SK-N-MC (cell line): ENCODE measurements around the gene PRELID1.

ENCODE experiments used
- EZH2 ChIP-seq: fragments of 200-600 bp; sonication (generic); IDR thresholded peaks from one replicate; pipeline ENCODE4 v1.6.1; 2017; ENCODE audit warnings: antibody characterized with exemption
- FOXP2 ChIP-seq: optimal IDR thresholded peaks from 2 replicates; pipeline ENCODE3; 2011; ENCODE audit warnings: mild to moderate bottlenecking, moderate library complexity; ENCODE audit not compliant: insufficient read depth; ENCODE audit errors: extremely low read length, control extremely low read depth
- POLR2AphosphoS5 ChIP-seq: IDR thresholded peaks from 2 replicates; pipeline ENCODE4 v1.6.1; 2012; ENCODE audit warnings: mild to moderate bottlenecking, low read depth, low read length, borderline replicate concordance

- TF ChIP-seq POLR2AphosphoS5 = no peak
- no peak for TF ChIP-seq EZH2
- no peak for TF ChIP-seq FOXP2
Observed at GRCh38 chr5:177333420-177334154, 30.0 kb downstream of the PRELID1 start.
